HuH-7.5 (cell line): ENCODE results near the gene TMEM201.

Source experiments
- DNase-seq: peaks from one replicate; pipeline ENCODE4 v3.0.0; 2011; ENCODE audit warnings: low spot score

TMEM201 gene

GRCh38 chr1:9653491-9654050 is 64.9 kb downstream of the TMEM201 start:
- DNase-seq = no peak

GRCh38 chr1:9654051-9654833 is 65.5 kb downstream of the TMEM201 start:
- DNase-seq = no peak

- DNase-seq = no peak
Observed at GRCh38 chr1:9654834-9655723, 66.4 kb downstream of the TMEM201 start.

- no peak for DNase-seq
Observed at GRCh38 chr1:9655836-9656235, 67.1 kb downstream of the TMEM201 start.

- no peak for DNase-seq
Observed at GRCh38 chr1:9657521-9658032, 68.9 kb downstream of the TMEM201 start.

- DNase-seq = no peak
Observed at GRCh38 chr1:9658199-9658598, 69.5 kb downstream of the TMEM201 start.

GRCh38 chr1:9659328-9659727 is 70.6 kb downstream of the TMEM201 start:
- DNase-seq = no peak

GRCh38 chr1:9663257-9663656 is 74.5 kb downstream of the TMEM201 start:
- no peak for DNase-seq
